NT2/D1 (cell line): ENCODE data around the gene STAT4.

Experiments used
- SUZ12 ChIP-seq: IDR thresholded peaks from 2 replicates; pipeline ENCODE4 v1.6.1; 2011; ENCODE audit not compliant: insufficient read length, insufficient read depth; ENCODE audit errors: extremely low read depth
- YY1 ChIP-seq: IDR thresholded peaks from 2 replicates; pipeline ENCODE4 v1.6.1; 2011; ENCODE audit not compliant: insufficient read length, insufficient read depth
- ZNF274 ChIP-seq: IDR thresholded peaks from 2 replicates; pipeline ENCODE4 v1.6.1; 2011; ENCODE audit warnings: mild to moderate bottlenecking, low read depth, low read length

DNA sequence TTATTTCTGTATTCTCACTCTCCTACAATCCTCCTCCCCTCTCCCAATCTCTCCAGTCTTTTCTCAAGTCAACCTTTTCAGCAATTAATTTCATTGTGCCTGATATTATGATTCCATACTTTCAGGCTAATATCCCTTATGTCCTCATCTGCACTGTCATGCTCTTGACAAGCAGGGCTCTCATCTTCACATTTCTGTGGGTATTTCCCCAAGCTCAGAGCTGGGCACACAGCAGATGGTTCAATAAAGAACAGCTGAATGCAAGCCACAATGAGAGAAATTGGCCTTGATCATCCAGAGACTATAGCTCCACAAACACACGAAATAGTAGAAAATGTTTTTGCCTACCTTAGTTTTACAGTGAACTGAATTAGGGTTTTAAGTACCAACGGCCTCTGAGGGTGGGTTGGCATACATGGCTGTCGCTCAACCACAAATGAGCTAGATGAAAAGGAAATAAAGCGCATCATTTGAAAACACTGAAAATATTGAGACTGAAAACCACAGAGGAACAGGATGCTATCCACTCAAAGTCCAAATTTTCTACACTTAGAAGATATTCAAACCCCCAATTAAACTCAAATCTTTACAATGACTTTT lies 89.3 kb downstream of the STAT4 start:
- TF ChIP-seq ZNF274 (no peak), SUZ12 (no peak), YY1 (no peak)
